ENCODE measurements around the gene UGT1A9. TPM values are rescaled to one million over a fixed set of nuclear protein-coding genes. Genes with fewer than 3 reads are reported as not detected.

UGT1A9 gene
- total RNA-seq, 4 donors from 2014 or later: not detected

DNA sequence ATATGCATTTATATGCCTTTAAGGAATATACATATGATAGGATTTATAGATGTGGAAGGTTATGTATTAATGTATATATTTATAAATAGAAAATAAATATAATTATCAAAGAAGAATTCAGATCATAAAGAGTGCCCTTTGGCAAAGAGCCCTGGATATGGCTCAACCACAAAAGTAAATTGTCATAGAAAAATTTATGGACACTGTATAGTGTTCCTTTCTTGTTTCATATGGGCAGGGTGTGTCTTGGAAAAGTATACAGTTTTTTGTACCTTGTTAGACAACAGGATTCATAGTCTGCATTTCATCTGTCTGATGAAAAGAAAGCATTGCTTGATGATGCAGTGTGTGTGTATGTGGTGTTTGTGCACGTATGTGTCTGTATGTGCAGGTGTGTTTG is 12.9 kb downstream of the UGT1A9 start:
- Histone ChIP-seq H3K27me3 (no peaks in the 10 kb centered on the region), H3K27ac (no peak overlapping the region), H3K36me3 (no peaks in the 10 kb centered on the region), H3K9me3 (no peaks in the 10 kb centered on the region), H3K4me3 (replicated peaks in 1 of 3) (no peak overlapping the region), H3K4me1 (no peaks in the 10 kb centered on the region)
- TF ChIP-seq CTCF (IDR thresholded peaks at IDR 0.05) (no peak), POLR2A (IDR thresholded peaks at IDR 0.05) (no peak)
- intact Hi-C loops (cut with DNase I): no loop called here
- no peak for DNase-seq
- WGBS, 2 donors: 87 to 90% methylated on average over 1 of the region's 1 CpG

DNA sequence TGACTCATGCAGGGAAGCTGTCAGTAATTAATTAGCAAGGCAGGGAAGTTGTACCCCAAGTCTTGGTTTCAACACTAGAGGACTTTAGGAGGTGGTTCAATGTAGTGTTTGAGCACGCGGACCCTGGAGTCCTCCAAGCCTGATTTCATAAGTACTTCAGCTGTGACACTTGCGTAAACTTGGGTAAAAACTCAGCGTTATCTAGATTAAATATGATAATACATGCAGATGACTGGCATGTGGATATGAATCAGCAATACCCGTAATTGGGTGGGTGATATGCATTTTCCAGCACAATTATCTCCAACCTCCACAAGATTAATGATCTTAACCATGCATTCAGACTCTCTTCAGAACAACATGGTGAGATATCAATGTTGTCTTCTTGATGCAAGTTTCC is 15.2 kb downstream of the UGT1A9 start:
- TF ChIP-seq POLR2A (IDR thresholded peaks at IDR 0.05) (no peak), CTCF (IDR thresholded peaks at IDR 0.05) (no peak)

DNA sequence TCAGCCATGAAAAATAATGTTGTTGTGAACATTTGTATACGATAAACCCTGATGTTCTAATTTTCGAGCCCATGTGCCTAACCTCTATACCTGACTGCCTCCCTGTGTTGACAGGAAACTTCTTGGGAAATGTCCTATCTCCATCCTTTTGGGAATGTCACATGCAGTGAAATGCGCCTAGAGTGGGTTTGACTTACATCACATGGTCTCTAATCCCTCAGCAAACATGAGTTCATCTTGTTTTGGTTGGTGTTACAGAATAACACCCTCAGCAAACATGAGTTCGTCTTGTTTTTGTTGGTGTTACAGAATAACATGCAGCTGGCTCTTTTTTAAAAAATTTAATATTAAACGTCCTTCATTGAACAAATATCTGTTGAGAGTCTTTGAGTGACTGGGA is 16.6 kb downstream of the UGT1A9 start:
- TF ChIP-seq POLR2A (IDR thresholded peaks at IDR 0.05) (no peak), CTCF (IDR thresholded peaks at IDR 0.05) (no peak)
- intact Hi-C loops (cut with DNase I): no loop called here
- no peaks in the 10 kb centered on the region for H3K9me3 ChIP-seq
- peaks cover 10 to 16% of the 10 kb centered on the region in 2 donors for H3K4me1 ChIP-seq
- 86 to 87% methylated on average over 5 of the region's 5 CpGs for WGBS, 2 donors
- no peak overlapping the region for H3K4me3 ChIP-seq (replicated peaks in 1 of 3)
- H3K36me3 ChIP-seq: no peaks in the 10 kb centered on the region
- no peaks in the 10 kb centered on the region for H3K27me3 ChIP-seq
- no peak overlapping the region for H3K27ac ChIP-seq
- no peak for DNase-seq

More for the DNA sequence above, 15.2 kb downstream of the UGT1A9 start:
- Histone ChIP-seq H3K4me1 (peaks cover 10% of the 10 kb centered on the region in 2 donors), H3K4me3 (replicated peaks in 1 of 3) (no peak overlapping the region), H3K9me3 (no peaks in the 10 kb centered on the region), H3K36me3 (no peaks in the 10 kb centered on the region), H3K27me3 (no peaks in the 10 kb centered on the region), H3K27ac (no peak overlapping the region)
- intact Hi-C loops (cut with DNase I): no loop called here
- 84 to 88% methylated on average over 5 of the region's 5 CpGs for WGBS, 2 donors
- DNase-seq: no peak

GRCh38 chr2:233689031-233689430 is 17.3 kb downstream of the UGT1A9 start:
- intact Hi-C loops (cut with DNase I): no loop called here
- TF ChIP-seq CTCF (IDR thresholded peaks at IDR 0.05) (no peak), POLR2A (IDR thresholded peaks at IDR 0.05) (no peak)

DNA sequence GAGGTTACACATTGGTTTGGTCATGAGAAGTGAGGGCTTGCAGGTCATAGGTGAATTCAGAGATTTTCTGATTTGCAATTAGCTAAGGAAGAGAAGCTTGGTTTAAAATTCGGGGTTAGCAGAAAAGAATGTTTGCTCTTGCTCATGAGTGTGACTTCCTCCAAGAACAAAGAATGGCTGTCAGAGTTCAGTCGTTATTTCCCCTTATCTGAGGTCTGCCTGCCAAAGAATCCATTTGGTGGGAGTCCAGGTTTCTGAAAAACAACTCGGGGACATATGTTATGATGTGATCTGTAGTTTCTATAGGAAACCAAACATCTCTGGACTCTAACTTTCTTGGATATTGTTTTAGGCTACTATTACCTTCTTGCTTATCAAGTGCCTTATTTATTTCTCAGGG is 17.8 kb downstream of the UGT1A9 start:
- Histone ChIP-seq H3K9me3 (no peaks in the 10 kb centered on the region), H3K27ac (no peak overlapping the region), H3K4me1 (peaks cover 10 to 28% of the 10 kb centered on the region in 2 donors), H3K27me3 (no peaks in the 10 kb centered on the region), H3K4me3 (replicated peaks in 1 of 3) (no peak overlapping the region), H3K36me3 (no peaks in the 10 kb centered on the region)
- intact Hi-C loops (cut with DNase I): no loop called here
- no peak for DNase-seq
- 26 to 35% methylated on average over 3 of the region's 3 CpGs for WGBS, 2 donors
- no peak for TF ChIP-seq POLR2A (IDR thresholded peaks at IDR 0.05)
- TF ChIP-seq CTCF (IDR thresholded peaks at IDR 0.05): no peak

More at GRCh38 chr2:233689031-233689430, 17.3 kb downstream of the UGT1A9 start:
- H3K27me3 ChIP-seq: no peaks in the 10 kb centered on the region
- peaks cover 10 to 23% of the 10 kb centered on the region in 2 donors for H3K4me1 ChIP-seq
- H3K36me3 ChIP-seq: no peaks in the 10 kb centered on the region
- H3K9me3 ChIP-seq: no peaks in the 10 kb centered on the region
- no peak overlapping the region for H3K4me3 ChIP-seq (replicated peaks in 1 of 3)
- H3K27ac ChIP-seq: no peak overlapping the region
- DNase-seq: no peak

All from thyroid gland (tissue), 4 donors.